ENCODE measurements around the gene MRRF.
"Not testable (repeated sequence)": the region's sequence is repeated elsewhere in the genome, so short reads cannot be mapped to it uniquely, and the experiment has no call there.

Gene MRRF

GRCh38 chr9:122355336-122355875 lies 90.7 kb downstream of the MRRF start:
- no peak for DNase-seq (ENCODE audit: low read depth, low spot score)

DNA sequence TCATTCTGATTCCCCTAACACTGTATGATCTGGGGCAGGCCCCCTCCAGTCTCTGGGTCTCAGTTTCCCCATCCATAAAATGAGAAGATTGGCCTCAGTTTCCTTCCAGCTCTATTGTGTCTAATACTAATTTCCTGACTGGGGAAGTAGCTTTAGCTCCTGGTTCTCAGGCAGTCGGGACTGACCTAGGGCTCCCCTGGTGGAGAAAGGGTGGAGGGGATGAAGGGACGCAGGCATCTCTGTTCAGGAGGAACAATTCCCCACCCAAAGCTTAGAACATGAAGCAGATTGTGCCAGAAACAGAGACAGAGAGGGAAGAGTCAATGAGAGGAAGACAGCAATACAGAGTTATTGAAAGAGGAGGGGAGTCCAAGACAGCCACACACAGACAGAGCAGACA lies 91.9 kb downstream of the MRRF start:
- no peak for DNase-seq (ENCODE audit: low read depth, low spot score)

DNA sequence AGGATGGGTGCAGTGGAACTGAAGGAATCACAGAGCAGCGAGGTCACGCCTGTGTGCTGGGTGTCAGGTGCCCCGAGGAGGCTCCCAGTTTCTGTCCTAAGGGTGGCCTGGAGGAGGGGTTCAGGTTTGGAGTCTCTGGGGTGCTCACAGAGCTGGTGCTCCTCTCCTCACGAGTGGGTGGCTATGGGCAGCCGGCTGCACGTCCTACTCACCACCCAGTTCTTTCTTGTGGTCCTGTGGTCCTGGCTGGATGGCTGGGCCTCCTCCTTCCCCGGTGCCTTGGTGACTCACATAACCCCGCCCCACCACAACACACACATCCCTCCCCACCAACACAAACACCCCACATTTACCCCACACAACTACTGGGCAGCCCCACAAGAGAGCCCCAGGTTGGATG lies 96.2 kb downstream of the MRRF start:
- no peak for DNase-seq (ENCODE audit: low read depth, low spot score)

- not testable (repeated sequence) for DNase-seq (ENCODE audit: low read depth, low spot score)
Measured at GRCh38 chr9:122363131-122363530, 98.4 kb downstream of the MRRF start.

GRCh38 chr9:122364117-122364782 lies 99.6 kb downstream of the MRRF start:
- no peak for DNase-seq (ENCODE audit: low read depth, low spot score)

GRCh38 chr9:122364783-122365150 lies 100.1 kb downstream of the MRRF start:
- DNase-seq (ENCODE audit: low read depth, low spot score) = no peak

DNA sequence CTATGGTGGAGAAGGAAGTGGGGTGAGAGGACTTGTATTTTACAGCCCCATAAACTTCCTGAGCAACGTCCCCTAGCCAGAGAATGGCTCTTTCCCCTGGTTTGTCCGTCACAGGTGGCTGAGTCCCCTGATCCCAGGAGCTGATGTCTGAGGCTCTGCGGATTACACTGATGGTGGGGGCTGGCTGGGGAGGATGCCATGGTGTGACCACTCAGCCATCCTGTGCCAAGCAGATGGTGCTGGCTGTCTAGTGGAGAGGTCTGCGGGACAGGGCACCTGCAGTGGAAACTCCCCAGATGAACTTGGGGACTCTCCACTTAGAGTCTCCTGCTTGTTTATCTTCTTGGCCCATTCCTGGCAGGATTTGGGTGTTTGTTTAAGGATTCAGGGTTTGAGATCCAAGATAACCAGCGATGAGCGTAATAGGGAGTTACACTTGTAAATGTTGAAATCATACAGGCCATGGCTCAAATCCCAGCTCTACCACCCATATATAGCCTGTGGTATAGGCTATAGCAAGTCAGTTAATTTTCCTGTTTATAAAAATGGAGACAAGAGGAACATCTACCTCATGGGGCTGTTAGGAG lies 101.5 kb downstream of the MRRF start:
- no peak for DNase-seq (ENCODE audit: low read depth, low spot score)

DNA sequence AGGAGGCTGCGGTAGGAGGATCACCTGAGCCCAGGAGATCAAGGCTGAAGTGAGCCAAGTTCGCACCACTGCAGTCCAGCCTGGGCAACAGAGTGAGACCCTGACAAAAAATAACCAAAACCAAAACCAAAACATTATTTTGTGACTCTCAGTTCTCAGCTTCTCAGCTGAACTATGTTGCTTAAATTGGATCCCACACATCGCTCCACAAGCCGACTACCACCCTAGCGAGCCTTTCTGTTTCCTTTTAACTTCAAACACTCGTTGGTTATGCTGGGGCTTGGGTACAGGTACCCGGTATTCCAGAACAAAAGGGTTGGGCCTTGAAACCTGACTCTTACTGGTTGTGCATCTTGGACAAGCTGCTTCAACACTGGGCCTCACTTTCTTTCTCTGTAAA lies 102.4 kb downstream of the MRRF start:
- no peak for DNase-seq (ENCODE audit: low read depth, low spot score)

DNA sequence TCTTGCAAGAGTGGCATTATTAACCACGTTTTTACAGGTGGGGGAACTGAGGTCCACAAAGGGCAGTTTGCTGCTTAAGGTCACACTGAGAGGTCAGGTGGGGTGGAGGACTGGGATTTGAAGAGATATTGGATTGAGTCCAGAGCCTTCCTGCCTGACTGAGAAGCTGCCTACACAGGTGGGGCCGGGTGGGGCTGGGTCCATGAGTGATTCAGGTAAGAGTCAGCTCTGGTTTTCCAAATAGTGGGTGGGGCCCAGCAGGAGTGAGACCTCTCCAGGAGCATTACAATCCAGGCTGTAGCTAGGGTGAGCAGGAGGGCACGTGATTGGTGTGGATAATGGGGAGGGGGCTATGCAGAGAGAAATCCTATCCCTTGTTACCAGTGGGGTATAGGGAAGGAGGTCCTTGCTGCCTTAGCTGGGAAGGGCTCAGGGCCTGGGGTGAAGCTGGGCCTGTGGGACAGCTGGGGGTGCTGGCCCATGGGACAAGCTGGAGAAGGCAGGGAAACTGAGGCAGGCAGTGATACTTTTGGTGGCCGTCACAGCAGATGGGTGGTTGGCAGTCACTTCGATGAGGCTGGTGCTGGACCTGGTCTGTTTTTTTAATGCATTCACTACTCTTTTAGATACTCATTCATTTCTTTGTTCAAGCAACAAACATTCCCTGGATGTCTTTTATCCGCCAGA lies 103.2 kb downstream of the MRRF start:
- no peak for DNase-seq (ENCODE audit: low read depth, low spot score)

DNA sequence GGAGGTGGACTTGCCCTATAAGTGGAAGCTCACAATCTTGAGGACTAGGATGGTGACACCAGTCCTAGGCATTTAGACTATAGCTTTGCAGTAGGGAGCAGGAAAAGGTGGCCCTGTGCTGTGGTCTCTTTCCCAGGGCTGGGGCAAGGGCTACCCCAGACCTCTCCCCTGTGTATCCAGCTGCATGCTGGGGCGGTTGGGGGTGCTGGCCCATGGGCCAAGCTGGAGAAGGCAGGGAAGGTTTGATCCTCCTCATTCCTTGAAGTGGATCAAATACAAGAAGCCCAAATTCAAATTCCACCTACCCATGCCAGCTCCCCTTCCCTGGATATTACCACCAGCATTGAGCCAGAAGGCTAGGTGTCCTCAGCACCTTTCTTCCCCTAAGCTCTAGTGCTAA lies 104.0 kb downstream of the MRRF start:
- no peak for DNase-seq (ENCODE audit: low read depth, low spot score)

- DNase-seq (ENCODE audit: low read depth, low spot score) = no peak
Measured at GRCh38 chr9:122370303-122370702, 105.6 kb downstream of the MRRF start.

- DNase-seq (ENCODE audit: low read depth, low spot score) = no peak
Measured at GRCh38 chr9:122370869-122371755, 106.4 kb downstream of the MRRF start, which contains the start of gene PTGS1. PTGS1 (plus strand) TSS chr9:122371024; CDS start chr9:122371085, 61 bp downstream.

- no peak for DNase-seq (ENCODE audit: low read depth, low spot score)
Measured at GRCh38 chr9:122371846-122372245, 107.2 kb downstream of the MRRF start.

GRCh38 chr9:122372856-122373845 lies 108.5 kb downstream of the MRRF start:
- DNase-seq (ENCODE audit: low read depth, low spot score) = no peak

GRCh38 chr9:122374885-122375420 lies 110.3 kb downstream of the MRRF start:
- DNase-seq (ENCODE audit: low read depth, low spot score) = no peak

DNA sequence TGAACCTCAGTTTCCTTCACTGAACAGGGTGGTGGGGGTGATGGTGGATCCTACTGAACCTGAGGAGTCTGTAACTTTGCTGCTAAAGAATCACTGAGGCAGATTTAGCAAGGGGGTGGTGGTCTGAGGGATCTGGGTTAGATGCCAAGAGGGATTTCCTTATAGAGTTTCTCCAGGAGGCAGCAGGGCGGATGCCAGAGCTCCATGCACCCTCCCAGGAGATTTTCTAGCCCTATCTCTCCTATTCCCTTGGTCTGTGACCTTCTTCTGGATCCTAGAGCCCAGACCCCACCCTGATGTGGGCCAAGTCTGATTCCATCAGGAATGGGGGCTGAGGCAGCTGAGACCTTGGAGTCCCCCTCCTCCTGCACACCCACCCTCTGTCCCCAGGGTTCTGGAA lies 112.1 kb downstream of the MRRF start:
- DNase-seq (ENCODE audit: low read depth, low spot score) = no peak

GRCh38 chr9:122377241-122378164 lies 112.8 kb downstream of the MRRF start:
- DNase-seq (ENCODE audit: low read depth, low spot score) = no peak

- DNase-seq (ENCODE audit: low read depth, low spot score) = no peak
Measured at GRCh38 chr9:122378236-122378635, 113.6 kb downstream of the MRRF start.

- no peak for DNase-seq (ENCODE audit: low read depth, low spot score)
Measured at GRCh38 chr9:122379340-122379739, 114.7 kb downstream of the MRRF start.
